Colonic mucosa (tissue), 4 donors: ENCODE data around the gene PPL. TPM values are rescaled to one million over a fixed set of nuclear protein-coding genes. Genes with fewer than 3 reads are reported as not detected.
"Not testable (repeated sequence)": the region's sequence is repeated elsewhere in the genome, so short reads cannot be mapped to it uniquely, and the experiment has no call there.

Source experiments
- DNase-seq: peaks from one replicate; pipeline ENCODE4 v3.0.0-alpha.2; 2020
- H3K27ac ChIP-seq: fragments of 200-600 bp; one replicate; pipeline ENCODE4 v1.8.0; 2021
- H3K27me3 ChIP-seq: fragments of 200-600 bp; one replicate; pipeline ENCODE4 v1.8.0; 2021
- H3K36me3 ChIP-seq: fragments of 200-600 bp; one replicate; pipeline ENCODE4 v1.8.0; 2021
- H3K4me1 ChIP-seq: fragments of 200-600 bp; one replicate; pipeline ENCODE4 v1.8.0; 2021; ENCODE audit warnings: mild to moderate bottlenecking
- H3K4me3 ChIP-seq: fragments of 200-600 bp; one replicate; pipeline ENCODE4 v1.8.0; 2021
- H3K9ac ChIP-seq, 2 donors: one replicate each; pipeline ENCODE4 v1.7.0; 2013; ENCODE audit warnings: control low read depth in 2 of 2, low read depth in 2 of 2, low read length in 2 of 2
- H3K9me3 ChIP-seq: fragments of 200-600 bp; one replicate; pipeline ENCODE4 v1.8.0; 2021
- intact Hi-C: fragments of 100-400 bp; cut with DNase I; formaldehyde crosslinking; loops from one replicate; pipeline ENCODE4 v1.14.1; 2022
- total RNA-seq, 2 donors: library from RNA; stranded (reverse); fragmentation: NEBNext Ultra II Directional in 1 of 2; extraction: Animal tissue kit (Norgen Biotek cat#: 25700) in 1 of 2; gene quantifications; one replicate each; pipeline ENCODE4 v1.2.1, GENCODE V29; 2021
- TF ChIP-seq, protein P1 (sequence below): fragments of 200-600 bp; IDR thresholded peaks from one replicate; pipeline ENCODE4 v1.8.0; 2022; ENCODE audit warnings: antibody characterized with exemption, mild to moderate bottlenecking
- donor health status: healthy.
- donor health status: DM: no; HTN: no; CAD: no.
- donor health status: DM: no; HTN: no; CAD: no.

Gene PPL
- total RNA-seq, 2 donors from 2014 or later = 11.5 to 14.1 TPM

DNA sequence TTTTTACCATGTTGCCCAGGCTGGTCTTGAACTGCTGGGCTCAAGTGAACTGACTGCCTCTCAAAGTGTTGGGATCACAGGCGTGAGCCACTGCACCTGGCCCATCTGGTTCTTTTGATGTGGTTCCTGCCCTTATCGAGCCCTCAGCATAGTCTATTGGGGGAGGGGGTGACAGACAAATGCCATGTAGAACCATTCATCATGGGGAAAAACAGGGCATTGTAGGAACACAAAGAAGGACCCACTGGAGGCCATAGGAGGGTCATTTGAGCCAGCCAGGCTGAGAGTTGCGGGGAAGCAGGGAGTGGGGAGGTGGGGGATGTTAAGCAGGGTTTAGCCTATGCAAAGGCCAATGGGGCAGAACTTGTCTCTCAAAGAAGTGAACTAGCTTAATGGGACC, 33.1 kb upstream of the PPL start:
- Histone ChIP-seq H3K27me3 (no peaks in the 10 kb centered on the region), H3K9ac (no peak overlapping the region), H3K36me3 (no peaks in the 10 kb centered on the region), H3K4me3 (no peak overlapping the region), H3K4me1 (no peaks in the 10 kb centered on the region), H3K9me3 (no peaks in the 10 kb centered on the region), H3K27ac (no peak overlapping the region)
- TF ChIP-seq, protein P1, sequence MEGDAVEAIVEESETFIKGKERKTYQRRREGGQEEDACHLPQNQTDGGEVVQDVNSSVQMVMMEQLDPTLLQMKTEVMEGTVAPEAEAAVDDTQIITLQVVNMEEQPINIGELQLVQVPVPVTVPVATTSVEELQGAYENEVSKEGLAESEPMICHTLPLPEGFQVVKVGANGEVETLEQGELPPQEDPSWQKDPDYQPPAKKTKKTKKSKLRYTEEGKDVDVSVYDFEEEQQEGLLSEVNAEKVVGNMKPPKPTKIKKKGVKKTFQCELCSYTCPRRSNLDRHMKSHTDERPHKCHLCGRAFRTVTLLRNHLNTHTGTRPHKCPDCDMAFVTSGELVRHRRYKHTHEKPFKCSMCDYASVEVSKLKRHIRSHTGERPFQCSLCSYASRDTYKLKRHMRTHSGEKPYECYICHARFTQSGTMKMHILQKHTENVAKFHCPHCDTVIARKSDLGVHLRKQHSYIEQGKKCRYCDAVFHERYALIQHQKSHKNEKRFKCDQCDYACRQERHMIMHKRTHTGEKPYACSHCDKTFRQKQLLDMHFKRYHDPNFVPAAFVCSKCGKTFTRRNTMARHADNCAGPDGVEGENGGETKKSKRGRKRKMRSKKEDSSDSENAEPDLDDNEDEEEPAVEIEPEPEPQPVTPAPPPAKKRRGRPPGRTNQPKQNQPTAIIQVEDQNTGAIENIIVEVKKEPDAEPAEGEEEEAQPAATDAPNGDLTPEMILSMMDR = no peak
- DNase-seq = no peak
- intact Hi-C loops = no loop called here

DNA sequence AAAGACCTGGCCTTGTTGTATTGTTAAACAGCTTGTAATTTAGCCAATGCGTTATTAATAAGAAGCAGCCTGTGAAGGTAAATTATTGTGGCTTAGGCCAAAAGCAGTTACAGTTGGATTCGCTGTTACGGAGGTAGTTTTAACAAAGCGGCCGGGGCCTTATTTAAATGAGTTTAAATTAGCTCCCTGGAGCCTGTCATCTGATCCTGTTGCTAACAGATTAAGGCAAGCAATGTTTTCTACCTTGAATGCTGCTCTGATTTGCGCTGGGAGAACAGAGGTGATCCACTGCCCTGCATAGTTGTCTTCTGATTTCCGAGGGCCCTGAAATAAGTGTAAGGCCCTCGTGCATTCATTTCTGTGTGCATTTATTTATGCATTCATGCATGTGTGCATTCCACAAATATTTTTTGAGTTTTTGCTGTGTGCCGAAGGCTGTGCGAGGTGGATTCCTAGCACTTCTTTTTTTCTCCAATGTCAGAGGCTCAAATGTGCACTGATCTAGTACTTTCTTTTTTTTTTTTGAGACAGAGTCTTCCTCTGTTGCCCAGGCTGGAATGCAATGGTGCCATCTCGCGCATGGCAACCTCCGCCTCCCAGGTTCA, 32.0 kb upstream of the PPL start:
- Histone ChIP-seq H3K27ac (no peak overlapping the region), H3K4me1 (no peaks in the 10 kb centered on the region), H3K4me3 (no peak overlapping the region), H3K9me3 (no peaks in the 10 kb centered on the region), H3K27me3 (no peaks in the 10 kb centered on the region), H3K9ac (no peak overlapping the region), H3K36me3 (no peaks in the 10 kb centered on the region)
- DNase-seq = no peak
- TF ChIP-seq, protein P1 = no peak
- intact Hi-C loops = loop anchor here (10.0 kb wide), 1 partner anchor 106 kb away; the partner anchor contains the start of gene ALG1

DNA sequence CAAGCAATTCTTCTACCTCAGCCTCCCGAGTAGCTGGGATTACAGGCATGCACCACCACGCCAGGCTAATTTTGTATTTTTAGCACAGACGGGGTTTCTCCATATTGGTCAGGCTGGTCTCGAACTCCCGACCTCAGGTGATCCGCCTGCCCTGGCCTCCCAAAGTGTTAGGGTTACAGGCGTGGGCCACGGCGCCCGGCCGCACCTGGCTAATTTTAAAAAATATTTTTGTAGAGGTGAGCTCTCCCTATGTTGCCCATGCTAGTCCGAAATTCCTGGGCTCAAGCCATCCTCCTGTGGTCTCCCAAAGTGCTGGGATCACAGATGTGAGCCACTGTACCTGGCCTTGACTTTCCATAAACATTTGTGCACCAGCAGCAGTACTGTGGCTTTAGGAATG, 31.3 kb upstream of the PPL start:
- not testable (repeated sequence) for H3K27me3 ChIP-seq, H3K4me3 ChIP-seq, H3K4me1 ChIP-seq, H3K36me3 ChIP-seq, DNase-seq, H3K9ac ChIP-seq, H3K9me3 ChIP-seq, H3K27ac ChIP-seq
- intact Hi-C loops = loop anchor here (10.0 kb wide), 1 partner anchor 107 kb away; the partner anchor contains the start of gene ALG1

DNA sequence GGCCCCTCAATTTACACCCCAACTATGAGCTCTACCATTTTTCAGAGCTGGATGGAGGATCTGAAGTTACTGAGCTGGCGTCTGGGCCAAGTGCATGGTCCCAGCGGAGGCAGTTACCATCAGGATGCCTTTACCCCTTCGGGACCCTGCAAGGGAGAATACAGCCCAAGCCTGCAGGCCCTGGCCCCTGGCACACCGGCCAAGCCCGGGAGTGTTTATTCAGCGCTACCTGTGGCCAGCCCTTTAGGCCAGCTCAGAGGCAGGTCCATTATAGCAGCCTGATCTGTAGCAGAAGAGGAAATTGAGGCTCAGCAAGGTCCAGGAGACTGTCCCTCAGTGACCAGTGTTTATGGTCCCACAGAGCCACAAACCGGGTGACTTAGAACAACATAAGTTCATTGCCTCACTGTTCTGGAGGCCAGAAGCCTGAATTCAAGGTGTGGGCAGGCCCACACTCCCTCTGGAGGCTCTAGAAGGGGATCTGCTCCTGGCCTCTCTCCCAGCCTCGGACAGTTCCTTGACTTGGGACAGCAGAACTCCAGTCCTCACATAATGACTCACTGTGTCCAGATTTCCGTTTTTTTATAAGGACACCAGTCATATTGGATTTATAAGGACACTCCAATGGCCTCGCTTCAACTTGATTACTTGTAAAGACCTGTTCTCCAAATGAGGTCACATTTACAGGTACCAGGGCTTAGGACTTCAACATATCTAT, 29.9 kb upstream of the PPL start:
- Histone ChIP-seq H3K9me3 (no peaks in the 10 kb centered on the region), H3K4me1 (no peaks in the 10 kb centered on the region), H3K27me3 (no peaks in the 10 kb centered on the region), H3K4me3 (no peak overlapping the region), H3K9ac (no peak overlapping the region), H3K27ac (no peak overlapping the region), H3K36me3 (no peaks in the 10 kb centered on the region)
- TF ChIP-seq, protein P1 = no peak
- no peak for DNase-seq
- intact Hi-C loops = loop anchor here (10.0 kb wide), 1 partner anchor 108 kb away; the partner anchor contains the start of gene ALG1

GRCh38 chr16:4963527-4963926, 26.6 kb upstream of the PPL start:
- not testable (repeated sequence) for H3K9ac ChIP-seq, H3K9me3 ChIP-seq, DNase-seq, H3K36me3 ChIP-seq, H3K27ac ChIP-seq, H3K4me1 ChIP-seq, H3K27me3 ChIP-seq, H3K4me3 ChIP-seq
- intact Hi-C loops = loop anchor here (10.0 kb wide), 1 partner anchor 111 kb away; the partner anchor contains the start of gene ALG1

DNA sequence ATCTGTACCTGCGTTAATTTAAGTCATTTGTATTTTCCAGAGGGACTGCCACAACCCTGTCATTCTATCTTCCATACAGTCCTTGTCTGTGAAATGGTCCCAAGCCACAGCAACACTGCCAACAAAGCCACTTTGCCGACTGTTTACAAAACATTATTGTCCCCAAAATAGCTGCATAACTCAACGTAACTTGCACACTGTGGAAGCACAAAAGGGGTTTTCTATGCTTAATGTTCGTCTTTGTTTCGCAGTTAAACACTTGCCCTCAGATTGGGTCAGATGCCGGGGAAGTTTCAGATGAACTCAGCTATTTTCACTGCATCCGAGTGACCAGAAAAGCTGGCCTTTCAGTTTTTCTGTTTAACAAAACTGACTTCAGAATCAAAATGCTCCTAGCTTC, 25.8 kb upstream of the PPL start:
- no peak overlapping the region for H3K4me3 ChIP-seq
- H3K36me3 ChIP-seq = no peaks in the 10 kb centered on the region
- H3K27ac ChIP-seq = no peak overlapping the region
- no peaks in the 10 kb centered on the region for H3K9me3 ChIP-seq
- TF ChIP-seq, protein P1 = no peak
- intact Hi-C loops = loop anchor here (10.0 kb wide), 1 partner anchor 112 kb away; the partner anchor contains the start of gene ALG1
- H3K27me3 ChIP-seq = no peaks in the 10 kb centered on the region
- DNase-seq = no peak
- no peak overlapping the region for H3K9ac ChIP-seq
- H3K4me1 ChIP-seq = no peaks in the 10 kb centered on the region
